ENCODE results near the gene PPP6C. TPM values are rescaled to one million over a fixed set of nuclear protein-coding genes. Genes with fewer than 3 reads are reported as not detected.
"Not testable (repeated sequence)": the region's sequence is repeated elsewhere in the genome, so short reads cannot be mapped to it uniquely, and the experiment has no call there.

The PPP6C gene
- total RNA-seq (2022) (40.7 and 41.7 TPM in 2 replicates), Bru-seq, nascent RNA (percentile 80 among the genes with signal in this experiment), BruChase-seq, experiment 1, labeled RNA remaining after a 6-hour chase (percentile 91 among the genes with signal in this experiment), BruChase-seq, experiment 2, labeled RNA remaining after a 2-hour chase (percentile 84 among the genes with signal in this experiment)
- long read RNA-seq, full-length matches to known transcripts: 48 of 55 reads
- long read RNA-seq, partial matches to known transcripts: 2 of 55 reads
- long read RNA-seq, other reads (novel, unspliced or antisense): 5 of 55 reads

- H3K36me3 Mint-ChIP-seq (ENCODE audit: insufficient read depth, unreplicated experiment): peaks cover 16% of the 10 kb centered on the region
- TSS peak; percentile 88 for BruUV-seq (replicated peaks)
- CTCF ChIA-PET: interaction anchor here (0.7 kb wide), 2 partner anchors 427 to 1889 kb away, joined by 3 to 4 read pairs; no protein-coding TSS in a partner anchor
Observed at GRCh38 chr9:125189361-125190289, at the start of gene PPP6C. PPP6C (minus strand) TSS chr9:125189803; CDS start chr9:125189718, 85 bp downstream.

DNA sequence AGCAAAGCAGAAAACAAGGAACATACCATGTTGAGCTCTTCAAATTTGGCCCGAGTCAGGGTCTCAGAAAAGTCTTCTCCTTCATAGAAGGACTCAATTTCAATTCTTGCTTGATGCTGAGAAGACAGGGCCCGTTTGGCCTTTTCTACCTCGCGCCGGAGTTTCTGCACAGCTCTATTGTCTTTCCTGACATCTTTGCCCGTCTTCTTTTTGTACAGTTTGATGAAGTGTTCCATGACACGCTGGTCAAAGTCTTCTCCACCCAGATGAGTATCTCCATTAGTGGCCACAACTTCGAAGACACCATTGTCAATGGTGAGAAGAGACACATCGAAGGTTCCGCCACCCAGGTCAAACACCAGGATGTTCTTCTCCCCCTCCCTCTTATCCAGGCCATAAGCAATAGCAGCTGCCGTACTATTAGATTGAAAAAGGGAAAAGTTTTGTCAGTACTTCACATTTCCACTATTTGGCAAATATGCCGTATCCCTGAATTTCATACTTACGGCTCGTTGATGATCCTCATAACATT is 49.4 kb upstream of the PPP6C start:
- ChIA-PET POLR2A (interaction anchor here (0.7 to 12.2 kb wide), 8 partner anchors 10 to 1192 kb away, joined by 3 to 138 read pairs (median 6); partner anchors contain the start of genes GAPVD1 and RABEPK), CTCF (interaction anchor here (0.7 to 0.9 kb wide), 2 partner anchors 10 to 35 kb away, joined by 3 read pairs; no protein-coding TSS in a partner anchor)
- peaks cover 38% of the 10 kb centered on the region for H3K4me1 Mint-ChIP-seq (ENCODE audit: insufficient read depth, unreplicated experiment)
- intact Hi-C loops (cut with micrococcal nuclease): no loop called here
- H3K4me3 Mint-ChIP-seq (ENCODE audit: unreplicated experiment): peak overlapping the region; percentile 79
- TF ChIP-seq, protein P1, sequence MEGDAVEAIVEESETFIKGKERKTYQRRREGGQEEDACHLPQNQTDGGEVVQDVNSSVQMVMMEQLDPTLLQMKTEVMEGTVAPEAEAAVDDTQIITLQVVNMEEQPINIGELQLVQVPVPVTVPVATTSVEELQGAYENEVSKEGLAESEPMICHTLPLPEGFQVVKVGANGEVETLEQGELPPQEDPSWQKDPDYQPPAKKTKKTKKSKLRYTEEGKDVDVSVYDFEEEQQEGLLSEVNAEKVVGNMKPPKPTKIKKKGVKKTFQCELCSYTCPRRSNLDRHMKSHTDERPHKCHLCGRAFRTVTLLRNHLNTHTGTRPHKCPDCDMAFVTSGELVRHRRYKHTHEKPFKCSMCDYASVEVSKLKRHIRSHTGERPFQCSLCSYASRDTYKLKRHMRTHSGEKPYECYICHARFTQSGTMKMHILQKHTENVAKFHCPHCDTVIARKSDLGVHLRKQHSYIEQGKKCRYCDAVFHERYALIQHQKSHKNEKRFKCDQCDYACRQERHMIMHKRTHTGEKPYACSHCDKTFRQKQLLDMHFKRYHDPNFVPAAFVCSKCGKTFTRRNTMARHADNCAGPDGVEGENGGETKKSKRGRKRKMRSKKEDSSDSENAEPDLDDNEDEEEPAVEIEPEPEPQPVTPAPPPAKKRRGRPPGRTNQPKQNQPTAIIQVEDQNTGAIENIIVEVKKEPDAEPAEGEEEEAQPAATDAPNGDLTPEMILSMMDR (IDR thresholded peaks at IDR 0.05; ENCODE audit: unreplicated experiment): no peak
- peak overlapping the region; percentile 43 for H3K27ac Mint-ChIP-seq (ENCODE audit: low read depth, unreplicated experiment)
- no peaks in the 10 kb centered on the region for H3K9me3 Mint-ChIP-seq (ENCODE audit: unreplicated experiment)
- H3K27me3 Mint-ChIP-seq (ENCODE audit: insufficient read depth, unreplicated experiment): no peaks in the 10 kb centered on the region
- peaks cover 71% of the 10 kb centered on the region for H3K36me3 Mint-ChIP-seq (ENCODE audit: insufficient read depth, unreplicated experiment)
- no TSS peak for BruUV-seq (replicated peaks)
- DNase-seq (ENCODE audit: unreplicated experiment): no peak

More at GRCh38 chr9:125189361-125190289, at the start of gene PPP6C:
- H3K4me3 Mint-ChIP-seq (ENCODE audit: unreplicated experiment): peak within 1 kb of the TSS; percentile 90
- H3K9me3 Mint-ChIP-seq (ENCODE audit: unreplicated experiment): no peaks in the 10 kb centered on the region
- peak within 1 kb of the TSS; percentile 83 for H3K27ac Mint-ChIP-seq (ENCODE audit: low read depth, unreplicated experiment)
- DNase-seq (ENCODE audit: unreplicated experiment): peak; percentile 92
- H3K4me1 Mint-ChIP-seq (ENCODE audit: insufficient read depth, unreplicated experiment): no peaks in the 10 kb centered on the region
- POLR2A ChIA-PET: interaction anchor here (0.7 to 4.7 kb wide), 13 partner anchors 10 to 929 kb away, joined by 3 to 68 read pairs (median 3); partner anchors contain the start of genes HSPA5 and RABEPK
- intact Hi-C loops (cut with micrococcal nuclease): no loop called here
- no peaks in the 10 kb centered on the region for H3K27me3 Mint-ChIP-seq (ENCODE audit: insufficient read depth, unreplicated experiment)
- TF ChIP-seq, protein P1 (IDR thresholded peaks at IDR 0.05; ENCODE audit: unreplicated experiment): peak; percentile 44

DNA sequence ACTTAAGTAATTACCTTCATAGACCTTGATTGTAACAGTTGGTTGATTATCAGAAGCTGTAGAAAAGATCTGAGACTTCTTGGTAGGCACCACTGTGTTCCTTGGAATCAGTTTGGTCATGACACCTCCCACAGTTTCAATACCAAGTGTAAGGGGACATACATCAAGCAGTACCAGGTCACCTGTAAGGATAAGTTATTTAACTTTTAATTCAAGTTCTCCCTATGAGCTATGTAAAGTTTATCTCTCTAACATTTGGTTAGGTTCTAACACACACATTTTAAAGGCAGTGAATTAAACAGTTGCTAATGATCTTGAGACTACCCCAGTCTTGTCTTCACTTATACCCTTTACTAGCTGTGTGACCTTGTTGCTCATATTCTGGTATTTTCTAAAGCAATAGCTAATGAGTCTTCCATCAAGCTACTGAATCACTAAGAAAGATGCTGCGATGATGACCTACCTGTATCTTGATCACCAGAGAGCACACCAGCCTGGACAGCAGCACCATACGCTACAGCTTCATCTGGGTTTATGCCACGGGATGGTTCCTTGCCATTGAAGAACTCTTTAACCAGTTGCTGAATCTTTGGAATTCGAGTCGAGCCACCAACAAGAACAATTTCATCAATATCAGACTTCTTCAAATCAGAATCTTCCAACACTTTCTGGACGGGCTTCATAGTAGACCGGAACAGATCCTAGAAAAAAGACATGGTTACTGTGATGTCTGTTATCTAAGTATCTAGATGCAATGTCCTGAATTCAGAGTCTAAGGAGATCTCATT is 48.7 kb upstream of the PPP6C start:
- no peaks in the 10 kb centered on the region for H3K9me3 Mint-ChIP-seq (ENCODE audit: unreplicated experiment)
- peak overlapping the region; percentile 79 for H3K4me3 Mint-ChIP-seq (ENCODE audit: unreplicated experiment)
- TF ChIP-seq, protein P1 (IDR thresholded peaks at IDR 0.05; ENCODE audit: unreplicated experiment): no peak
- ChIA-PET CTCF (interaction anchor here (0.6 to 1.3 kb wide), 8 partner anchors 10 to 48 kb away, joined by 3 to 5 read pairs (median 3); no protein-coding TSS in a partner anchor), POLR2A (interaction anchor here (0.6 to 12.2 kb wide), 10 partner anchors 9 to 134 kb away, joined by 3 to 138 read pairs (median 4); partner anchors contain the start of genes GAPVD1 and RABEPK)
- peak overlapping the region; percentile 43 for H3K27ac Mint-ChIP-seq (ENCODE audit: low read depth, unreplicated experiment)
- no TSS peak for BruUV-seq (replicated peaks)
- peaks cover 74% of the 10 kb centered on the region for H3K36me3 Mint-ChIP-seq (ENCODE audit: insufficient read depth, unreplicated experiment)
- intact Hi-C loops (cut with micrococcal nuclease): no loop called here
- peaks cover 40% of the 10 kb centered on the region for H3K4me1 Mint-ChIP-seq (ENCODE audit: insufficient read depth, unreplicated experiment)
- H3K27me3 Mint-ChIP-seq (ENCODE audit: insufficient read depth, unreplicated experiment): no peaks in the 10 kb centered on the region
- no peak for DNase-seq (ENCODE audit: unreplicated experiment)

- Mint-ChIP-seq H3K4me1 (ENCODE audit: insufficient read depth, unreplicated experiment) (peaks cover 37% of the 10 kb centered on the region), H3K27ac (ENCODE audit: low read depth, unreplicated experiment) (peak overlapping the region; percentile 36), H3K36me3 (ENCODE audit: insufficient read depth, unreplicated experiment) (peaks cover 90% of the 10 kb centered on the region), H3K4me3 (ENCODE audit: unreplicated experiment) (peak overlapping the region; percentile 79)
- ChIA-PET POLR2A (interaction anchor here (0.6 to 12.2 kb wide), 3 partner anchors 25 to 377 kb away, joined by 3 to 138 read pairs (median 3); partner anchors contain the start of genes GAPVD1 and RABEPK), CTCF (interaction anchor here (0.6 to 0.8 kb wide), 2 partner anchors 25 to 87 kb away, joined by 3 read pairs; no protein-coding TSS in a partner anchor)
- intact Hi-C loops (cut with micrococcal nuclease); H3K9me3 Mint-ChIP-seq (ENCODE audit: unreplicated experiment); DNase-seq (ENCODE audit: unreplicated experiment); H3K27me3 Mint-ChIP-seq (ENCODE audit: insufficient read depth, unreplicated experiment): not testable (repeated sequence)
- BruUV-seq (replicated peaks): TSS peak; percentile 7
Observed at GRCh38 chr9:125236520-125237159, 47.0 kb upstream of the PPP6C start.

All from MCF 10A (cell line).